CD4-positive, CD25-positive, alpha-beta regulatory T cell (primary cell): ENCODE results near the gene EPHB2. TPM values are rescaled to one million over a fixed set of nuclear protein-coding genes. Genes with fewer than 3 reads are reported as not detected.
A peak's percentile ranks its signal among the peaks of the same experiment; 100 is the strongest.
"Not testable (repeated sequence)": the region's sequence is repeated elsewhere in the genome, so short reads cannot be mapped to it uniquely, and the experiment has no call there.

Experiments used
- ATAC-seq, 2 donors: fragments of 150-1000 bp; cut with Tn5 transposase; one replicate each; pipeline ENCODE4 v1.10.0; 2021; ENCODE audit warnings: low read depth in 2 of 2, moderate number of reproducible peaks in 2 of 2, moderate library complexity in 1 of 2
- DNase-seq, 3 donors: peaks; one replicate each; pipeline versions ENCODE4 v3.0.0 to v3.0.0-alpha.2; 2012 to 2022; ENCODE audit warnings: mixed read lengths in 1 of 3
- H3K27ac ChIP-seq: one replicate; pipeline ENCODE4 v1.7.0; 2013; ENCODE audit warnings: mild to moderate bottlenecking, low read length; ENCODE audit not compliant: insufficient read depth, poor library complexity, severe bottlenecking
- H3K27me3 ChIP-seq: one replicate; pipeline ENCODE4 v1.7.0; 2013; ENCODE audit warnings: low read length; ENCODE audit not compliant: control insufficient read depth, insufficient read depth
- H3K36me3 ChIP-seq: one replicate; pipeline ENCODE4 v1.7.0; 2013; ENCODE audit warnings: mild to moderate bottlenecking, low read length, moderate library complexity; ENCODE audit not compliant: control insufficient read depth, insufficient read depth
- H3K4me1 ChIP-seq: 2 replicates; pipeline ENCODE4 v1.7.0; 2013; ENCODE audit warnings: mild to moderate bottlenecking, low read length; ENCODE audit not compliant: insufficient read depth, control insufficient read depth, poor library complexity, severe bottlenecking
- H3K4me3 ChIP-seq: one replicate; pipeline ENCODE4 v1.7.0; 2013; ENCODE audit warnings: low read depth, mild to moderate bottlenecking, low read length, moderate library complexity
- H3K9me3 ChIP-seq, 2 experiments: 1 replicate in 1 of 2; 2 replicates in 1 of 2; pipeline ENCODE4 v1.7.0; 2013; ENCODE audit warnings: low read length in 2 of 2, mild to moderate bottlenecking in 1 of 2, moderate library complexity in 1 of 2; ENCODE audit not compliant: control insufficient read depth in 2 of 2
- H3K27ac Mint-ChIP-seq, 3 donors: one replicate each; pipeline ENCODE4 v1.8.0; 2020 to 2022; ENCODE audit warnings: mild to moderate bottlenecking in 3 of 3, mixed read lengths in 3 of 3, moderate library complexity in 2 of 3
- H3K27me3 Mint-ChIP-seq: one replicate; pipeline ENCODE4 v1.8.0; 2022; ENCODE audit warnings: mild to moderate bottlenecking, mixed read lengths
- H3K36me3 Mint-ChIP-seq: one replicate; pipeline ENCODE4 v1.8.0; 2020; ENCODE audit warnings: mixed read lengths
- H3K4me1 Mint-ChIP-seq, 4 donors: one replicate each; pipeline ENCODE4 v1.8.0; 2020 to 2022; ENCODE audit warnings: mixed read lengths in 4 of 4, mild to moderate bottlenecking in 1 of 4
- H3K4me3 Mint-ChIP-seq, 4 donors: one replicate each; pipeline ENCODE4 v1.8.0; 2020 to 2022; ENCODE audit warnings: mild to moderate bottlenecking in 4 of 4, mixed read lengths in 4 of 4, moderate library complexity in 3 of 4
- H3K9me3 Mint-ChIP-seq, 7 donors: one replicate each; pipeline ENCODE4 v1.8.0; 2020 to 2022; ENCODE audit warnings: mixed read lengths in 7 of 7, mild to moderate bottlenecking in 3 of 7, moderate library complexity in 2 of 7
- polyA plus RNA-seq, 4 donors: library from polyadenylated mRNA; unstranded; fragments of 300-500 nt; fragmentation: Illumina TruSeq; gene quantifications; one replicate each; pipeline ENCODE4 v1.2.3, GENCODE V29; 2021
- total RNA-seq: library from RNA; stranded (reverse); gene quantifications from one replicate; pipeline ENCODE4 v1.2.3, GENCODE V29; 2022

EPHB2 gene
- total RNA-seq (not detected), polyA plus RNA-seq (not detected)

- DNase-seq (no peak), ATAC-seq (peak; percentile 19 to 23)
- Histone ChIP-seq H3K4me3 (no peak within 1 kb of the TSS), H3K27me3 (peaks cover 8% of the 10 kb centered on the region), H3K4me1 (peaks cover 6% of the 10 kb centered on the region), H3K36me3 (no peaks in the 10 kb centered on the region), H3K27ac (no peak within 1 kb of the TSS), H3K9me3 (no peaks in the 10 kb centered on the region)
- Mint-ChIP-seq H3K27me3 (peaks cover 61% of the 10 kb centered on the region), H3K27ac (no peak within 1 kb of the TSS), H3K4me1 (peaks cover 0 to 11% (median 0%) of the 10 kb centered on the region in 4 donors), H3K36me3 (no peaks in the 10 kb centered on the region), H3K4me3 (peak within 1 kb of the TSS in 3 of 4 donors; percentile 73 to 83 (median 80)), H3K9me3 (peaks cover 0 to 2% (median 0%) of the 10 kb centered on the region in 7 donors)
These were observed at the start of gene EPHB2 for GRCh38 chr1:22710701-22711049. Gene EPHB2 (plus strand): TSS chr1:22710839. CDS start chr1:22710983, 144 bp downstream.

GRCh38 chr1:22661880-22662279, 48.8 kb upstream of the EPHB2 start:
- H3K27me3 Mint-ChIP-seq: peaks cover 11% of the 10 kb centered on the region
- ATAC-seq: no peak

GRCh38 chr1:22662318-22662717, 48.3 kb upstream of the EPHB2 start:
- Mint-ChIP-seq H3K4me3 (peak overlapping the region in 1 of 4 donors; percentile 23), H3K9me3 (peaks cover 0 to 3% (median 0%) of the 10 kb centered on the region in 7 donors), H3K4me1 (no peaks in the 10 kb centered on the region), H3K27me3 (peaks cover 7% of the 10 kb centered on the region), H3K27ac (no peak overlapping the region), H3K36me3 (no peaks in the 10 kb centered on the region)
- DNase-seq (peak in 1 of 3 donors; percentile 11), ATAC-seq (no peak)
- no peaks in the 10 kb centered on the region for H3K9me3 ChIP-seq
- H3K4me1 ChIP-seq: no peaks in the 10 kb centered on the region
- no peak overlapping the region for H3K4me3 ChIP-seq
- H3K27me3 ChIP-seq: no peaks in the 10 kb centered on the region
- H3K36me3 ChIP-seq: no peaks in the 10 kb centered on the region
- H3K27ac ChIP-seq: no peak overlapping the region

More at GRCh38 chr1:22661880-22662279, 48.8 kb upstream of the EPHB2 start:
- Mint-ChIP-seq H3K36me3 (no peaks in the 10 kb centered on the region), H3K4me1 (no peaks in the 10 kb centered on the region), H3K27ac (no peak overlapping the region), H3K4me3 (peak overlapping the region in 1 of 4 donors; percentile 23), H3K9me3 (peaks cover 0 to 3% (median 0%) of the 10 kb centered on the region in 7 donors)
- no peak for DNase-seq
- Histone ChIP-seq H3K27me3 (no peaks in the 10 kb centered on the region), H3K4me3 (no peak overlapping the region), H3K4me1 (no peaks in the 10 kb centered on the region), H3K27ac (no peak overlapping the region), H3K9me3 (no peaks in the 10 kb centered on the region), H3K36me3 (no peaks in the 10 kb centered on the region)

- ATAC-seq (no peak), DNase-seq (no peak)
- Histone ChIP-seq H3K36me3 (no peaks in the 10 kb centered on the region), H3K27ac (no peak overlapping the region), H3K4me1 (no peaks in the 10 kb centered on the region), H3K9me3 (no peaks in the 10 kb centered on the region), H3K27me3 (no peaks in the 10 kb centered on the region), H3K4me3 (no peak overlapping the region)
- no peak overlapping the region for H3K4me3 Mint-ChIP-seq
- peaks cover 5% of the 10 kb centered on the region for H3K27me3 Mint-ChIP-seq
- no peaks in the 10 kb centered on the region for H3K36me3 Mint-ChIP-seq
- peaks cover 0 to 3% (median 0%) of the 10 kb centered on the region in 7 donors for H3K9me3 Mint-ChIP-seq
- no peak overlapping the region for H3K27ac Mint-ChIP-seq
- H3K4me1 Mint-ChIP-seq: no peaks in the 10 kb centered on the region
These were observed 47.6 kb upstream of the EPHB2 start for GRCh38 chr1:22662986-22663408.

- DNase-seq (no peak), ATAC-seq (no peak)
- Histone ChIP-seq H3K36me3 (no peaks in the 10 kb centered on the region), H3K27ac (no peak overlapping the region), H3K4me3 (no peak overlapping the region), H3K9me3 (no peaks in the 10 kb centered on the region), H3K4me1 (no peaks in the 10 kb centered on the region), H3K27me3 (no peaks in the 10 kb centered on the region)
- Mint-ChIP-seq H3K4me3 (no peak overlapping the region), H3K4me1 (no peaks in the 10 kb centered on the region), H3K9me3 (no peaks in the 10 kb centered on the region), H3K27me3 (peaks cover 15% of the 10 kb centered on the region), H3K27ac (no peak overlapping the region), H3K36me3 (no peaks in the 10 kb centered on the region)
These were observed 44.9 kb upstream of the EPHB2 start for GRCh38 chr1:22665752-22666151.

- no peak overlapping the region for H3K27ac Mint-ChIP-seq
These were observed 44.2 kb upstream of the EPHB2 start for GRCh38 chr1:22666412-22666811.

GRCh38 chr1:22668840-22669239, 41.8 kb upstream of the EPHB2 start:
- H3K27ac ChIP-seq, H3K27ac Mint-ChIP-seq, ATAC-seq, H3K27me3 ChIP-seq, H3K4me3 ChIP-seq, H3K4me1 Mint-ChIP-seq, DNase-seq, H3K9me3 ChIP-seq, H3K4me1 ChIP-seq, H3K36me3 ChIP-seq, H3K36me3 Mint-ChIP-seq, H3K4me3 Mint-ChIP-seq, H3K9me3 Mint-ChIP-seq: not testable (repeated sequence)
- H3K27me3 Mint-ChIP-seq: peaks cover 15% of the 10 kb centered on the region

More at GRCh38 chr1:22666412-22666811, 44.2 kb upstream of the EPHB2 start:
- H3K4me1 ChIP-seq: no peaks in the 10 kb centered on the region
- H3K27me3 ChIP-seq: no peaks in the 10 kb centered on the region
- ATAC-seq (no peak), DNase-seq (no peak)
- no peak overlapping the region for H3K4me3 ChIP-seq
- H3K36me3 ChIP-seq: no peaks in the 10 kb centered on the region
- no peaks in the 10 kb centered on the region for H3K9me3 ChIP-seq
- no peaks in the 10 kb centered on the region for H3K36me3 Mint-ChIP-seq
- H3K4me1 Mint-ChIP-seq: no peaks in the 10 kb centered on the region
- H3K4me3 Mint-ChIP-seq: no peak overlapping the region
- no peak overlapping the region for H3K27ac ChIP-seq
- no peaks in the 10 kb centered on the region for H3K9me3 Mint-ChIP-seq
- H3K27me3 Mint-ChIP-seq: peaks cover 15% of the 10 kb centered on the region

GRCh38 chr1:22670352-22670975, 40.2 kb upstream of the EPHB2 start:
- Mint-ChIP-seq H3K9me3 (no peaks in the 10 kb centered on the region), H3K4me1 (peaks cover 0 to 2% (median 0%) of the 10 kb centered on the region in 4 donors), H3K4me3 (no peak overlapping the region), H3K27ac (no peak overlapping the region), H3K27me3 (peaks cover 16% of the 10 kb centered on the region), H3K36me3 (no peaks in the 10 kb centered on the region)
- Histone ChIP-seq H3K4me3 (no peak overlapping the region), H3K4me1 (no peaks in the 10 kb centered on the region), H3K36me3 (no peaks in the 10 kb centered on the region), H3K9me3 (no peaks in the 10 kb centered on the region), H3K27ac (no peak overlapping the region), H3K27me3 (peaks cover 2% of the 10 kb centered on the region)
- ATAC-seq (no peak), DNase-seq (no peak)
